CD4-positive, alpha-beta T cell treated with Interleukin-12 subunit alpha and Interleukin-12 subunit beta, for 1 hour (primary cell): Measurements from ENCODE around the gene GCNT1.
A peak's percentile ranks its signal among the peaks of the same experiment; 100 is the strongest.
"Not testable (repeated sequence)": the region's sequence is repeated elsewhere in the genome, so short reads cannot be mapped to it uniquely, and the experiment has no call there.

ENCODE experiments used
- DNase-seq: peaks from one replicate; pipeline ENCODE4 v3.0.0-alpha.2; 2020

GCNT1 gene

GRCh38 chr9:76458903-76459693 lies at the start of gene GCNT1:
GCNT1 (plus strand) TSS chr9:76459182; CDS start chr9:76502382, 43,200 bp downstream.
- DNase-seq = peak; percentile 92

GRCh38 chr9:76412638-76413037 lies 46.3 kb upstream of the GCNT1 start:
- DNase-seq = no peak

- no peak for DNase-seq
Measured at GRCh38 chr9:76413658-76414057, 45.3 kb upstream of the GCNT1 start.

GRCh38 chr9:76414661-76415060 lies 44.3 kb upstream of the GCNT1 start:
- DNase-seq = no peak

- no peak for DNase-seq
Measured at GRCh38 chr9:76415154-76415553, 43.8 kb upstream of the GCNT1 start.

GRCh38 chr9:76415731-76416130 lies 43.3 kb upstream of the GCNT1 start:
- no peak for DNase-seq

GRCh38 chr9:76417394-76417793 lies 41.6 kb upstream of the GCNT1 start:
- no peak for DNase-seq

GRCh38 chr9:76419782-76420380 lies 39.1 kb upstream of the GCNT1 start:
- DNase-seq = peak; percentile 29

GRCh38 chr9:76423216-76424177 lies 35.5 kb upstream of the GCNT1 start:
- no peak for DNase-seq

GRCh38 chr9:76424491-76424890 lies 34.5 kb upstream of the GCNT1 start:
- DNase-seq = no peak

GRCh38 chr9:76425677-76426453 lies 33.1 kb upstream of the GCNT1 start:
- no peak for DNase-seq

GRCh38 chr9:76426807-76427419 lies 32.1 kb upstream of the GCNT1 start:
- DNase-seq = no peak

- DNase-seq = no peak
Measured at GRCh38 chr9:76431601-76432000, 27.4 kb upstream of the GCNT1 start.

- DNase-seq = no peak
Measured at GRCh38 chr9:76433406-76433805, 25.6 kb upstream of the GCNT1 start.

- DNase-seq = no peak
Measured at GRCh38 chr9:76433836-76434235, 25.1 kb upstream of the GCNT1 start.

GRCh38 chr9:76434897-76435296 lies 24.1 kb upstream of the GCNT1 start:
- DNase-seq = not testable (repeated sequence)

- not testable (repeated sequence) for DNase-seq
Measured at GRCh38 chr9:76437017-76437699, 21.8 kb upstream of the GCNT1 start.

- DNase-seq = no peak
Measured at GRCh38 chr9:76438841-76439588, 20.0 kb upstream of the GCNT1 start.

GRCh38 chr9:76441551-76442322 lies 17.2 kb upstream of the GCNT1 start:
- no peak for DNase-seq

GRCh38 chr9:76443887-76444286 lies 15.1 kb upstream of the GCNT1 start:
- DNase-seq = no peak
